Activated T-helper 2 cell treated with anti-CD3 and anti-CD28 coated beads, Interferon-gamma antibody, Interleukin-2, Interleukin-4, amounts not matched to agents 10 μg/mL and 5 μg/mL and 100 μg/mL, durations not matched to agents 14 hours and 24 hours and 36 hours (primary cell): ENCODE measurements around the gene OGA. TPM values are rescaled to one million over a fixed set of nuclear protein-coding genes. Genes with fewer than 3 reads are reported as not detected.

Source experiments
- DNase-seq: peaks from one replicate; pipeline ENCODE4 v3.0.0; 2021; ENCODE audit warnings: low spot score
- H3K27ac Mint-ChIP-seq: one replicate; pipeline ENCODE4 v1.8.0; 2021; ENCODE audit warnings: mixed read lengths
- H3K27me3 Mint-ChIP-seq: one replicate; pipeline ENCODE4 v1.8.0; 2021; ENCODE audit warnings: low read depth, mixed read lengths
- H3K36me3 Mint-ChIP-seq: one replicate; pipeline ENCODE4 v1.8.0; 2021; ENCODE audit warnings: low read depth, mixed read lengths
- H3K4me1 Mint-ChIP-seq: one replicate; pipeline ENCODE4 v1.8.0; 2021; ENCODE audit warnings: low read depth, mixed read lengths
- H3K4me3 Mint-ChIP-seq: one replicate; pipeline ENCODE4 v1.8.0; 2021; ENCODE audit warnings: low read depth, mild to moderate bottlenecking, moderate library complexity, mixed read lengths
- H3K9me3 Mint-ChIP-seq: one replicate; pipeline ENCODE4 v1.8.0; 2021; ENCODE audit warnings: mixed read lengths
- intact Hi-C: fragments of 100-400 bp; cut with micrococcal nuclease; formaldehyde crosslinking; loops from one replicate; pipeline ENCODE4 v1.15.1; 2023
- total RNA-seq: library from RNA; stranded (reverse); gene quantifications from 2 replicates; pipeline ENCODE4 v1.2.3, GENCODE V29; 2022

The OGA gene
- total RNA-seq = 119 and 122 TPM in 2 replicates

- Mint-ChIP-seq H3K27ac (peak within 1 kb of the TSS; percentile 95), H3K9me3 (no peaks in the 10 kb centered on the region), H3K4me1 (peaks cover 40% of the 10 kb centered on the region), H3K4me3 (peak within 1 kb of the TSS; percentile 90), H3K27me3 (no peaks in the 10 kb centered on the region), H3K36me3 (peaks cover 36% of the 10 kb centered on the region)
- DNase-seq = peak; percentile 97
- intact Hi-C loops = loop anchor here (1.0 to 10.0 kb wide), 5 partner anchors 12 to 827 kb away; partner anchors contain the start of genes BTRC, HPS6, NPM3 and TRIM8
Measured at GRCh38 chr10:101818119-101818871, at the start of gene OGA. OGA (minus strand) TSS chr10:101818444; CDS start chr10:101818022, 422 bp downstream.

- H3K4me3 Mint-ChIP-seq = no peak overlapping the region
- intact Hi-C loops = no loop called here
- no peaks in the 10 kb centered on the region for H3K9me3 Mint-ChIP-seq
- no peak for DNase-seq
- peaks cover 16% of the 10 kb centered on the region for H3K36me3 Mint-ChIP-seq
- H3K4me1 Mint-ChIP-seq = peaks cover 2% of the 10 kb centered on the region
- H3K27me3 Mint-ChIP-seq = no peaks in the 10 kb centered on the region
- no peak overlapping the region for H3K27ac Mint-ChIP-seq
Measured at GRCh38 chr10:101867931-101868330, 49.7 kb upstream of the OGA start.

- no peaks in the 10 kb centered on the region for H3K27me3 Mint-ChIP-seq
- H3K9me3 Mint-ChIP-seq = peaks cover 17% of the 10 kb centered on the region
- H3K4me1 Mint-ChIP-seq = peaks cover 17% of the 10 kb centered on the region
- no peak overlapping the region for H3K4me3 Mint-ChIP-seq
- no peak for DNase-seq
- intact Hi-C loops = no loop called here
- no peak overlapping the region for H3K27ac Mint-ChIP-seq
- H3K36me3 Mint-ChIP-seq = peaks cover 33% of the 10 kb centered on the region
Measured at GRCh38 chr10:101859530-101859929, 41.3 kb upstream of the OGA start.

GRCh38 chr10:101858723-101859500 lies 40.7 kb upstream of the OGA start:
- H3K9me3 Mint-ChIP-seq = peaks cover 17% of the 10 kb centered on the region
- H3K27ac Mint-ChIP-seq = peak overlapping the region; percentile 16
- intact Hi-C loops = no loop called here
- H3K36me3 Mint-ChIP-seq = peaks cover 31% of the 10 kb centered on the region
- peaks cover 15% of the 10 kb centered on the region for H3K4me1 Mint-ChIP-seq
- H3K4me3 Mint-ChIP-seq = no peak overlapping the region
- no peaks in the 10 kb centered on the region for H3K27me3 Mint-ChIP-seq
- no peak for DNase-seq

GRCh38 chr10:101857802-101858476 lies 39.7 kb upstream of the OGA start:
- Mint-ChIP-seq H3K4me1 (peaks cover 15% of the 10 kb centered on the region), H3K27ac (no peak overlapping the region), H3K4me3 (no peak overlapping the region), H3K9me3 (peaks cover 17% of the 10 kb centered on the region), H3K36me3 (peaks cover 28% of the 10 kb centered on the region), H3K27me3 (no peaks in the 10 kb centered on the region)
- intact Hi-C loops = no loop called here
- no peak for DNase-seq

GRCh38 chr10:101856626-101857025 lies 38.4 kb upstream of the OGA start:
- no peaks in the 10 kb centered on the region for H3K27me3 Mint-ChIP-seq
- H3K9me3 Mint-ChIP-seq = peaks cover 17% of the 10 kb centered on the region
- H3K27ac Mint-ChIP-seq = no peak overlapping the region
- intact Hi-C loops = no loop called here
- peaks cover 15% of the 10 kb centered on the region for H3K4me1 Mint-ChIP-seq
- H3K4me3 Mint-ChIP-seq = no peak overlapping the region
- DNase-seq = no peak
- H3K36me3 Mint-ChIP-seq = peaks cover 21% of the 10 kb centered on the region

- H3K36me3 Mint-ChIP-seq = peaks cover 7% of the 10 kb centered on the region
- intact Hi-C loops = no loop called here
- H3K4me1 Mint-ChIP-seq = no peaks in the 10 kb centered on the region
- H3K27me3 Mint-ChIP-seq = no peaks in the 10 kb centered on the region
- no peak for DNase-seq
- H3K4me3 Mint-ChIP-seq = no peak overlapping the region
- H3K9me3 Mint-ChIP-seq = no peaks in the 10 kb centered on the region
- no peak overlapping the region for H3K27ac Mint-ChIP-seq
Measured at GRCh38 chr10:101851411-101852116, 33.3 kb upstream of the OGA start.

- Mint-ChIP-seq H3K27ac (no peak overlapping the region), H3K36me3 (peaks cover 7% of the 10 kb centered on the region), H3K4me3 (no peak overlapping the region), H3K27me3 (no peaks in the 10 kb centered on the region), H3K4me1 (no peaks in the 10 kb centered on the region), H3K9me3 (no peaks in the 10 kb centered on the region)
- intact Hi-C loops = no loop called here
- no peak for DNase-seq
Measured at GRCh38 chr10:101850749-101851148, 32.5 kb upstream of the OGA start.

- H3K9me3 Mint-ChIP-seq = no peaks in the 10 kb centered on the region
- intact Hi-C loops = no loop called here
- H3K27me3 Mint-ChIP-seq = peaks cover 6% of the 10 kb centered on the region
- H3K27ac Mint-ChIP-seq = no peak overlapping the region
- DNase-seq = no peak
- H3K4me3 Mint-ChIP-seq = no peak overlapping the region
- peaks cover 7% of the 10 kb centered on the region for H3K36me3 Mint-ChIP-seq
- H3K4me1 Mint-ChIP-seq = peaks cover 6% of the 10 kb centered on the region
Measured at GRCh38 chr10:101848894-101849351, 30.7 kb upstream of the OGA start.

- intact Hi-C loops = no loop called here
- Mint-ChIP-seq H3K4me1 (peaks cover 6% of the 10 kb centered on the region), H3K4me3 (no peak overlapping the region), H3K27ac (no peak overlapping the region), H3K27me3 (peaks cover 6% of the 10 kb centered on the region), H3K9me3 (no peaks in the 10 kb centered on the region), H3K36me3 (peaks cover 7% of the 10 kb centered on the region)
- DNase-seq = no peak
Measured at GRCh38 chr10:101848408-101848807, 30.2 kb upstream of the OGA start.

- H3K9me3 Mint-ChIP-seq = no peaks in the 10 kb centered on the region
Measured at GRCh38 chr10:101845893-101846292, 27.6 kb upstream of the OGA start.

More at GRCh38 chr10:101845893-101846292, 27.6 kb upstream of the OGA start:
- H3K27ac Mint-ChIP-seq = no peak overlapping the region
- H3K36me3 Mint-ChIP-seq = peaks cover 3% of the 10 kb centered on the region
- DNase-seq = no peak
- peaks cover 21% of the 10 kb centered on the region for H3K4me1 Mint-ChIP-seq
- H3K4me3 Mint-ChIP-seq = no peak overlapping the region
- H3K27me3 Mint-ChIP-seq = peaks cover 21% of the 10 kb centered on the region
- intact Hi-C loops = no loop called here
